HEK293 (cell line): ENCODE results near the gene CDK10.

Source experiments
- ATF2 ChIP-seq: fragments of 450-650 bp; formaldehyde crosslinking; IDR thresholded peaks from 2 replicates; pipeline ENCODE4 v1.5.1; 2016; ENCODE audit warnings: missing biosample characterization, missing genetic modification characterization, low read depth
- CTCF ChIP-seq: fragments of 450-650 bp; formaldehyde crosslinking; IDR thresholded peaks from 2 replicates; pipeline ENCODE4 v1.5.1; 2016; ENCODE audit warnings: missing biosample characterization, missing genetic modification characterization
- REST ChIP-seq: fragments of 450-650 bp; formaldehyde crosslinking; IDR thresholded peaks from 2 replicates; pipeline ENCODE4 v1.5.1; 2016; ENCODE audit warnings: missing biosample characterization, missing genetic modification characterization
- TCF7L2 ChIP-seq: IDR thresholded peaks from 2 replicates; pipeline ENCODE4 v1.6.1; 2011; ENCODE audit warnings: low read depth, mild to moderate bottlenecking, inconsistent platforms, low read length, moderate library complexity, borderline replicate concordance
- ZBTB1 ChIP-seq: fragments of 450-650 bp; formaldehyde crosslinking; IDR thresholded peaks from 2 replicates; pipeline ENCODE4 v1.5.1; 2016; ENCODE audit warnings: missing biosample characterization, missing genetic modification characterization
- ZBTB21 ChIP-seq: fragments of 450-650 bp; formaldehyde crosslinking; IDR thresholded peaks from 2 replicates; pipeline ENCODE4 v1.5.1; 2017; ENCODE audit warnings: missing biosample characterization, missing genetic modification characterization
- ZNF19 ChIP-seq: fragments of 450-650 bp; formaldehyde crosslinking; IDR thresholded peaks from 2 replicates; pipeline ENCODE4; 2016; ENCODE audit warnings: missing biosample characterization, missing genetic modification characterization, low read depth
- ZNF24 ChIP-seq: fragments of 450-650 bp; formaldehyde crosslinking; IDR thresholded peaks from 2 replicates; pipeline ENCODE4 v1.5.1; 2016; ENCODE audit warnings: missing biosample characterization, missing genetic modification characterization
- ZXDB ChIP-seq: fragments of 450-650 bp; formaldehyde crosslinking; IDR thresholded peaks from 2 replicates; pipeline ENCODE4 v1.5.1; 2016; ENCODE audit warnings: missing biosample characterization, missing genetic modification characterization
- TF ChIP-seq, protein P1 (sequence below): IDR thresholded peaks from 2 replicates; pipeline ENCODE4 v1.6.1; 2011; ENCODE audit warnings: mild to moderate bottlenecking, low read depth, low read length, borderline replicate concordance
- TF ChIP-seq, protein P2 (sequence below): fragments of 450-650 bp; formaldehyde crosslinking; IDR thresholded peaks from 2 replicates; pipeline ENCODE4 v1.5.1; 2016; ENCODE audit warnings: missing biosample characterization, missing genetic modification characterization, low read depth

DNA sequence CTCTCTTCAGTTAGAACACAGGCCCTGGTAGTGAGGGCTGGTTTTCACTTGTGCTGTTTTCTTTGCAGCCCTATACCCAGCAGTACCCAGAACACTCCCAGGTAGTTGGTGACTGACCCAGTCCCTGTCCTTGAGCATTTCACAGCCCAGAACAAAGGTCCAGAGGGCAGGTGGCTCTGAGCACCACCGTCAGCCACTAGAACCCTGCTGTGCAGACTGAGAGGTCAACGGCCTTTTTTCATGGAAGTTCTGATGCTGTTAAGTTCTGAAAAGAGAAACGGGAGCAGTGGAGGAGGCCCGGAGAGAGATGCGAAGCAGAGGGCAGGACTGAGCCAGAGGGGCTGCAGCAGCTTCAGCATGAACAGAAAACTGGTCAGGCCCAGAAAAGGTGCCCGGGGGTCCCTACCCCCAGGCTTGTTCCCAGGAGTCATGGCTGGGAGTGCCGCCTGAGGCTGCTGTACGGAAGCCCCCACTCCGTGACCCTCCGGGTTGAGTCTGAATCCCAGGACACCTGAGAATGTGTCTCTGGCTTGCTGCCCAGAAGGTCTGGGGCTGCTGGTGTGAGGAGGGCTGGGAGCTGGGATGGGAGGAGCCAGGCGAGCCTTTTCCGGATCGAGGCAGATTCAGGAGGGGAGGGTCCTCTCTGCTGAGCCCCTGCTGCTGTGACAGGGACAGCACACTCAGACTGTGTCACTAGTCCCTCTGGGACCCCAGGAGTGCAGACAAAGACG is 43.5 kb downstream of the CDK10 start:
- TF ChIP-seq CTCF (tag by site-specific recombination) (no peak), REST (tag by site-specific recombination) (no peak), ZBTB21 (tag by site-specific recombination) (no peak), ZBTB1 (tag by site-specific recombination) (no peak), ZNF24 (tag by site-specific recombination) (no peak), ATF2 (tag by site-specific recombination) (no peak), TCF7L2 (no peak), ZNF19 (tag by site-specific recombination) (no peak), ZXDB (tag by site-specific recombination) (no peak)
- TF ChIP-seq, protein P1, sequence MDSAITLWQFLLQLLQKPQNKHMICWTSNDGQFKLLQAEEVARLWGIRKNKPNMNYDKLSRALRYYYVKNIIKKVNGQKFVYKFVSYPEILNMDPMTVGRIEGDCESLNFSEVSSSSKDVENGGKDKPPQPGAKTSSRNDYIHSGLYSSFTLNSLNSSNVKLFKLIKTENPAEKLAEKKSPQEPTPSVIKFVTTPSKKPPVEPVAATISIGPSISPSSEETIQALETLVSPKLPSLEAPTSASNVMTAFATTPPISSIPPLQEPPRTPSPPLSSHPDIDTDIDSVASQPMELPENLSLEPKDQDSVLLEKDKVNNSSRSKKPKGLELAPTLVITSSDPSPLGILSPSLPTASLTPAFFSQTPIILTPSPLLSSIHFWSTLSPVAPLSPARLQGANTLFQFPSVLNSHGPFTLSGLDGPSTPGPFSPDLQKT: no peak
- TF ChIP-seq, protein P2, sequence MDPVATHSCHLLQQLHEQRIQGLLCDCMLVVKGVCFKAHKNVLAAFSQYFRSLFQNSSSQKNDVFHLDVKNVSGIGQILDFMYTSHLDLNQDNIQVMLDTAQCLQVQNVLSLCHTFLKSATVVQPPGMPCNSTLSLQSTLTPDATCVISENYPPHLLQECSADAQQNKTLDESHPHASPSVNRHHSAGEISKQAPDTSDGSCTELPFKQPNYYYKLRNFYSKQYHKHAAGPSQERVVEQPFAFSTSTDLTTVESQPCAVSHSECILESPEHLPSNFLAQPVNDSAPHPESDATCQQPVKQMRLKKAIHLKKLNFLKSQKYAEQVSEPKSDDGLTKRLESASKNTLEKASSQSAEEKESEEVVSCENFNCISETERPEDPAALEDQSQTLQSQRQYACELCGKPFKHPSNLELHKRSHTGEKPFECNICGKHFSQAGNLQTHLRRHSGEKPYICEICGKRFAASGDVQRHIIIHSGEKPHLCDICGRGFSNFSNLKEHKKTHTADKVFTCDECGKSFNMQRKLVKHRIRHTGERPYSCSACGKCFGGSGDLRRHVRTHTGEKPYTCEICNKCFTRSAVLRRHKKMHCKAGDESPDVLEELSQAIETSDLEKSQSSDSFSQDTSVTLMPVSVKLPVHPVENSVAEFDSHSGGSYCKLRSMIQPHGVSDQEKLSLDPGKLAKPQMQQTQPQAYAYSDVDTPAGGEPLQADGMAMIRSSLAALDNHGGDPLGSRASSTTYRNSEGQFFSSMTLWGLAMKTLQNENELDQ (tag by site-specific recombination): no peak
